Activated naive CD8-positive, alpha-beta T cell treated with anti-CD3 and anti-CD28 coated beads, Interleukin-2, amount 10 ng/mL, durations not matched to agents 7 days and 5 days (primary cell): ENCODE data around the gene SEC14L1. TPM values are rescaled to one million over a fixed set of nuclear protein-coding genes. Genes with fewer than 3 reads are reported as not detected.

Source experiments
- ATAC-seq: fragments of 150-1000 bp; cut with Tn5 transposase; one replicate; pipeline ENCODE4 v1.10.0; 2021; ENCODE audit warnings: low read depth, moderate library complexity
- POLR2A ChIA-PET: fragments of 350-600 bp; sonication (Branson Sonifier 250); formaldehyde crosslinking; loops from one replicate; lab custom pipeline; 2021; ENCODE audit warnings: antibody characterized with exemption; lab: Charles Lee
- DNase-seq: peaks from one replicate; pipeline ENCODE4 v3.0.0; 2021
- H3K27ac Mint-ChIP-seq: one replicate; pipeline ENCODE4 v1.8.0; 2022; ENCODE audit warnings: mild to moderate bottlenecking, mixed read lengths
- H3K27me3 Mint-ChIP-seq: one replicate; pipeline ENCODE4 v1.8.0; 2022; ENCODE audit warnings: mild to moderate bottlenecking, moderate library complexity, mixed read lengths
- H3K36me3 Mint-ChIP-seq: one replicate; pipeline ENCODE4 v1.8.0; 2021; ENCODE audit warnings: mild to moderate bottlenecking, mixed read lengths
- H3K4me1 Mint-ChIP-seq: one replicate; pipeline ENCODE4 v1.8.0; 2021; ENCODE audit warnings: mixed read lengths
- H3K4me3 Mint-ChIP-seq: one replicate; pipeline ENCODE4 v1.8.0; 2022; ENCODE audit warnings: mild to moderate bottlenecking, moderate library complexity, mixed read lengths
- H3K9me3 Mint-ChIP-seq: one replicate; pipeline ENCODE4 v1.8.0; 2021; ENCODE audit warnings: mixed read lengths
- total RNA-seq, 2 experiments: library from RNA; stranded (reverse); gene quantifications; one replicate each; pipeline ENCODE4 v1.2.3, GENCODE V29; 2021

The SEC14L1 gene
- total RNA-seq, 2 experiments from 2014 or later, result 74.6 to 77.5 TPM

GRCh38 chr17:77200711-77201110 lies 59.9 kb downstream of the SEC14L1 start:
- no peak for ATAC-seq
- no peak for DNase-seq
- POLR2A ChIA-PET, result interaction anchor here (0.6 kb wide), 1 partner anchor 1021 kb away, joined by 3 read pairs; no protein-coding TSS in a partner anchor
- Mint-ChIP-seq H3K9me3 (no peaks in the 10 kb centered on the region), H3K36me3 (peaks cover 58% of the 10 kb centered on the region), H3K4me3 (no peak overlapping the region), H3K27me3 (no peaks in the 10 kb centered on the region), H3K27ac (no peak overlapping the region), H3K4me1 (peaks cover 4% of the 10 kb centered on the region)

DNA sequence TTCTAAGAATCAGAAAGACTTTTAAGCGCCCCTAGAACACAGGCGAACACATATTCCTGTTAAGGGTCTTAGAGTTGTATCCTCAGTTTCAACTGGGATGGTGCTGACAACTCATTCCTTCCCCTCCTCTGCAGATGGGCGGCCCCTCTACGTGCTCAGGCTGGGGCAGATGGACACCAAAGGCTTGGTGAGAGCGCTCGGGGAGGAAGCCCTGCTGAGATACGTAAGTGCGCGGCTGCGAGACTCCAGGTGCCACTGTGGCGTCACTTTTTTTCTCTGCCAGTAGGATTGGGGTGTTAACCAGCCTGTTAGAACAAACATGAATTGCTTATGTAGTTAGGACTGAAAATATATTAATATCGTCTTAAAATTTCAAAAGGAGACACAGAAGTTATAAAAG lies 62.7 kb downstream of the SEC14L1 start:
- Mint-ChIP-seq H3K27me3 (no peaks in the 10 kb centered on the region), H3K4me3 (no peak overlapping the region), H3K27ac (no peak overlapping the region), H3K36me3 (peaks cover 51% of the 10 kb centered on the region), H3K9me3 (no peaks in the 10 kb centered on the region), H3K4me1 (peaks cover 6% of the 10 kb centered on the region)
- DNase-seq (no peak), ATAC-seq (no peak)
- POLR2A ChIA-PET, result no interaction called here

GRCh38 chr17:77203846-77204245 lies 63.1 kb downstream of the SEC14L1 start:
- H3K4me1 Mint-ChIP-seq, result peaks cover 8% of the 10 kb centered on the region
- no peaks in the 10 kb centered on the region for H3K27me3 Mint-ChIP-seq
- no peak for DNase-seq
- no peaks in the 10 kb centered on the region for H3K9me3 Mint-ChIP-seq
- POLR2A ChIA-PET, result interaction anchor here (0.6 to 0.7 kb wide), 2 partner anchors 17 to 32 kb away, joined by 3 to 8 read pairs; no protein-coding TSS in a partner anchor
- no peak overlapping the region for H3K4me3 Mint-ChIP-seq
- ATAC-seq, result no peak
- H3K27ac Mint-ChIP-seq, result no peak overlapping the region
- H3K36me3 Mint-ChIP-seq, result peaks cover 51% of the 10 kb centered on the region

DNA sequence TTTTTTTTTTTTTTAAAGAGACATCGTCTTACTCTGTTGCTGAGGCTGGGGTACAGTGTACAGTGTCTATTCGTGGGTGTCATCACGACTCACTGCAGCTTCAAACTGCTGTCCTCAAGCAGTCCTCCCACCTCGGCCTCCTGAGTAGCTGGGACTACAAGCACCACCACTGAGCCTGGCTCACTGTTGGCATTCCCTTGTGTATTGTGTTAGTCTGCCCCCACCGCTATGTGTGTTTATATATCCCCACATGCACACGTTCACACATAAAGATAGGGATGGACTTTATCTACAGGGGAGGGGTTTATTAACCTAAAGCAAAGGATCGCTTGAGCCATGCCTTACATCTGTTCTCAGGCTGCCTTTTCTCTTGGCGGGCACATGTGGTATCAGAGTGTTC lies 63.8 kb downstream of the SEC14L1 start:
- Mint-ChIP-seq H3K27ac (no peak overlapping the region), H3K27me3 (no peaks in the 10 kb centered on the region), H3K4me3 (no peak overlapping the region), H3K4me1 (peaks cover 7% of the 10 kb centered on the region), H3K9me3 (no peaks in the 10 kb centered on the region), H3K36me3 (peaks cover 46% of the 10 kb centered on the region)
- ATAC-seq (no peak), DNase-seq (no peak)
- POLR2A ChIA-PET, result interaction anchor here (0.7 kb wide), 1 partner anchor 31 kb away, joined by 3 read pairs; no protein-coding TSS in a partner anchor

DNA sequence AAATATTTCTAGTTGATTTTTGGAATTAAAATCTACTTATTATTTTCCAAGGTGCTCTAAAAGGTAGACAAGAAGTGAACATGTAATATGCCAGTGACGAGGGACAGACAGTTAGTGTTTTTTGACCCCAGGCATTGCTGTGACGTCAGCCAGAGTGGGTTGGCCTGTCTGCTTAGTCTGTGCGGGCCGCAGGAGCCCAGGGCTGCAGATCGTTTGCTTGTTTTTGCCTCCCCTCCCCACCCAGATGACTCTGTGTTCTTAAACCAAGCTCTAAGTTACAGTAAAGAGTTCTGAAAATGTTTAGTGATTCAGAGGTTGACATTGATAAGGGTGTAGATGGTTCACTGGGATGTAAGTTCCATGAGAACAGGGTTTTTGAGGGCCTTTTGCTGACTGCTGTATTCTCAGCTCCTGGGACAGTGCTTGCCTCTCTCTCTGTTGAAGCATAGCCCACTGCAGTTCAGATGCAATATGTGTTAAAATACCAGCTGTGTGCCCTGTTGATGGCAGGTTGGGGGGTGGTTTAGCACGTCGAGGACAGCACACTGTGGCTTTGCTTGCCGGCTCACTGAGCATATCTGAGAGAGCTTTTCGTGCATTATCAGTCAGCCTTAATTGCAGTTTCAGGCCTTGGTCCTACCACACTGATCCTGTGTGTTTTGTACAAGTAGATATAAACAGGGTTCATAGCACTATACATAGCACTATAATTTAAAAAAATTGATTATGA lies 64.8 kb downstream of the SEC14L1 start:
- no peak for ATAC-seq
- Mint-ChIP-seq H3K36me3 (peaks cover 47% of the 10 kb centered on the region), H3K4me1 (peaks cover 9% of the 10 kb centered on the region), H3K9me3 (no peaks in the 10 kb centered on the region), H3K27ac (no peak overlapping the region), H3K27me3 (no peaks in the 10 kb centered on the region), H3K4me3 (no peak overlapping the region)
- no peak for DNase-seq
- POLR2A ChIA-PET, result interaction anchor here (0.6 kb wide), 1 partner anchor 307 kb away, joined by 3 read pairs; no protein-coding TSS in a partner anchor

GRCh38 chr17:77206158-77206956 lies 65.6 kb downstream of the SEC14L1 start:
- Mint-ChIP-seq H3K36me3 (peaks cover 44% of the 10 kb centered on the region), H3K27me3 (no peaks in the 10 kb centered on the region), H3K4me1 (peaks cover 9% of the 10 kb centered on the region), H3K27ac (no peak overlapping the region), H3K4me3 (no peak overlapping the region), H3K9me3 (no peaks in the 10 kb centered on the region)
- DNase-seq (no peak), ATAC-seq (no peak)
- POLR2A ChIA-PET, result interaction anchor here (0.6 kb wide), 1 partner anchor 308 kb away, joined by 3 read pairs; no protein-coding TSS in a partner anchor

DNA sequence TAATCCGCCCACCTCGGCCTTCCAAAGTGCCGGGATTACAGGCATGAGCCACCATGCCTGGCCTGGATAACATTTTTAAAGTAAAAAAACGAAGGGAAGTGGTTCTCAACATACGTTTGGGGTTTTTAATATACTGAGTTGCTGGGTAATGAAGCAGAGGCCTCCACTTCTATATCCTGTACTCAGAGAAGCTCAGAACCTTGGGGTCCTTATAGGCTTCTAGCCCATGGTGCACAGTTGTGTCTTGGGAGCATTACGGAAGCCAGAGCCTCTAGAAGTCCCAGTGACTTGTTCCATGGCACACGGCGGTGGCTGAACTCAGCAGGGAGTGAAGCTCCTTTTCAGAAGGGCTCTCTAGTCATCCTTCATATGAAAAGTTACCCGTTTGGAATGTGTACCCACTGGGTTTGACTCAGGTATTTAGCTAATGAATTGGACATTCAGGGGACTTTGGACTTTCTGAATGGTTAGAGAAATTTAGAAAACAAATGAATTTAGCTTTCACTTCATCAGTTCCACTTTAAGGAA lies 67.0 kb downstream of the SEC14L1 start:
- H3K36me3 Mint-ChIP-seq, result peaks cover 46% of the 10 kb centered on the region
- DNase-seq (no peak), ATAC-seq (no peak)
- POLR2A ChIA-PET, result no interaction called here
- H3K27ac Mint-ChIP-seq, result no peak overlapping the region
- no peak overlapping the region for H3K4me3 Mint-ChIP-seq
- H3K4me1 Mint-ChIP-seq, result peaks cover 10% of the 10 kb centered on the region
- H3K9me3 Mint-ChIP-seq, result no peaks in the 10 kb centered on the region
- H3K27me3 Mint-ChIP-seq, result no peaks in the 10 kb centered on the region

- Mint-ChIP-seq H3K4me1 (peaks cover 10% of the 10 kb centered on the region), H3K36me3 (peaks cover 43% of the 10 kb centered on the region), H3K4me3 (no peak overlapping the region), H3K9me3 (no peaks in the 10 kb centered on the region), H3K27ac (no peak overlapping the region), H3K27me3 (no peaks in the 10 kb centered on the region)
- ATAC-seq, result no peak
- POLR2A ChIA-PET, result no interaction called here
- no peak for DNase-seq
Observed at GRCh38 chr17:77208217-77208808, 67.5 kb downstream of the SEC14L1 start.

- Mint-ChIP-seq H3K4me1 (peaks cover 10% of the 10 kb centered on the region), H3K27me3 (no peaks in the 10 kb centered on the region), H3K36me3 (peaks cover 43% of the 10 kb centered on the region), H3K4me3 (no peak overlapping the region), H3K9me3 (no peaks in the 10 kb centered on the region), H3K27ac (no peak overlapping the region)
- ATAC-seq (no peak), DNase-seq (no peak)
- POLR2A ChIA-PET, result no interaction called here
Observed at GRCh38 chr17:77208856-77209255, 68.1 kb downstream of the SEC14L1 start.

DNA sequence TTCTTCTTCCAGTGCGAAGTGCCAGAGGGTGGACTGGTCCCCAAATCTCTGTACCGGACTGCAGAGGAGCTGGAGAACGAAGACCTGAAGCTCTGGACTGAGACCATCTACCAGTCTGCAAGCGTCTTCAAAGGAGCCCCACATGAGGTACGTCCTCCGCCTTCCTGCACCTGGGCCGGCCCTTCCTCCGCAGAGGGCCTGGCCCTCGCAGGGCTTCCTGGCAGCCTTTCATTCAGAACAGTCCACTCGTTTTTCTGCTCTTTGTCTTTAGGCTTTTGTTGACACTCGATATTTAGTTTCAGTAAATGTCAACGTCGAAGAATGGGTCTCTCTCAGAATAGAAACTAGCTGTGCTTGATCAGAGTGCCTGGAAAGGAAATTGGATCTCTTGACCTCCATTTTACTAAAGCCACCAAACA lies 68.6 kb downstream of the SEC14L1 start:
- no peak for ATAC-seq
- H3K4me1 Mint-ChIP-seq, result peaks cover 10% of the 10 kb centered on the region
- H3K4me3 Mint-ChIP-seq, result no peak overlapping the region
- H3K36me3 Mint-ChIP-seq, result peaks cover 47% of the 10 kb centered on the region
- H3K27ac Mint-ChIP-seq, result no peak overlapping the region
- no peaks in the 10 kb centered on the region for H3K27me3 Mint-ChIP-seq
- POLR2A ChIA-PET, result no interaction called here
- H3K9me3 Mint-ChIP-seq, result no peaks in the 10 kb centered on the region
- no peak for DNase-seq

GRCh38 chr17:77210331-77210730 lies 69.6 kb downstream of the SEC14L1 start:
- POLR2A ChIA-PET, result no interaction called here
- ATAC-seq (no peak), DNase-seq (no peak)
- Mint-ChIP-seq H3K9me3 (no peaks in the 10 kb centered on the region), H3K4me3 (no peak overlapping the region), H3K27me3 (no peaks in the 10 kb centered on the region), H3K36me3 (peaks cover 48% of the 10 kb centered on the region), H3K4me1 (peaks cover 10% of the 10 kb centered on the region), H3K27ac (no peak overlapping the region)

GRCh38 chr17:77210946-77211541 lies 70.3 kb downstream of the SEC14L1 start:
- Mint-ChIP-seq H3K9me3 (no peaks in the 10 kb centered on the region), H3K4me1 (peaks cover 10% of the 10 kb centered on the region), H3K36me3 (peaks cover 49% of the 10 kb centered on the region), H3K27me3 (no peaks in the 10 kb centered on the region), H3K4me3 (no peak overlapping the region), H3K27ac (no peak overlapping the region)
- POLR2A ChIA-PET, result no interaction called here
- DNase-seq, result no peak
- ATAC-seq, result no peak

- H3K9me3 Mint-ChIP-seq, result no peaks in the 10 kb centered on the region
- POLR2A ChIA-PET, result no interaction called here
- no peak for ATAC-seq
- H3K27ac Mint-ChIP-seq, result peak overlapping the region; percentile 46
- H3K4me1 Mint-ChIP-seq, result peaks cover 10% of the 10 kb centered on the region
- H3K4me3 Mint-ChIP-seq, result no peak overlapping the region
- peaks cover 47% of the 10 kb centered on the region for H3K36me3 Mint-ChIP-seq
- H3K27me3 Mint-ChIP-seq, result no peaks in the 10 kb centered on the region
- DNase-seq, result no peak
Observed at GRCh38 chr17:77211681-77212080, 70.9 kb downstream of the SEC14L1 start.
